Fibroblast of pulmonary artery (primary cell): ENCODE results near the gene SLC4A5.

Experiments used
- DNase-seq: peaks from one replicate; pipeline ENCODE4 v3.0.0-alpha.2; 2010; ENCODE audit warnings: low read depth
- H3K4me3 ChIP-seq: replicated peaks from 2 replicates; pipeline ENCODE4 v1.5.1; 2011; ENCODE audit warnings: low read depth, mild to moderate bottlenecking, control low read depth, low read length, moderate library complexity
- CTCF ChIP-seq: IDR thresholded peaks from 2 replicates; pipeline ENCODE4 v1.5.1; 2011; ENCODE audit warnings: mild to moderate bottlenecking, control low read depth, low read length, inconsistent platforms; ENCODE audit errors: missing control alignments

SLC4A5 gene

GRCh38 chr2:74367789-74368188, 24.6 kb upstream of the SLC4A5 start:
- no peak overlapping the region for H3K4me3 ChIP-seq
- TF ChIP-seq CTCF = no peak

GRCh38 chr2:74366036-74366435, 22.8 kb upstream of the SLC4A5 start:
- H3K4me3 ChIP-seq = no peak overlapping the region
- DNase-seq = no peak
- no peak for TF ChIP-seq CTCF

More at GRCh38 chr2:74367789-74368188, 24.6 kb upstream of the SLC4A5 start:
- no peak for DNase-seq

GRCh38 chr2:74364533-74365505, 21.6 kb upstream of the SLC4A5 start:
- H3K4me3 ChIP-seq = no peak overlapping the region
- no peak for TF ChIP-seq CTCF
- DNase-seq = no peak

GRCh38 chr2:74361327-74361726, 18.1 kb upstream of the SLC4A5 start:
- no peak for TF ChIP-seq CTCF
- DNase-seq = no peak
- no peak overlapping the region for H3K4me3 ChIP-seq

GRCh38 chr2:74357627-74358026, 14.4 kb upstream of the SLC4A5 start:
- H3K4me3 ChIP-seq = no peak overlapping the region
- DNase-seq = no peak
- TF ChIP-seq CTCF = no peak

GRCh38 chr2:74349889-74350288, 6.7 kb upstream of the SLC4A5 start:
- TF ChIP-seq CTCF = no peak
- DNase-seq = no peak
- H3K4me3 ChIP-seq = no peak overlapping the region
